EL (cell line): ENCODE data around the gene AKAP6.
"Not testable (repeated sequence)": the region's sequence is repeated elsewhere in the genome, so short reads cannot be mapped to it uniquely, and the experiment has no call there.

Source experiments
- DNase-seq: peaks from one replicate; pipeline ENCODE4 v3.0.0-alpha.2; 2016

AKAP6 gene

DNA sequence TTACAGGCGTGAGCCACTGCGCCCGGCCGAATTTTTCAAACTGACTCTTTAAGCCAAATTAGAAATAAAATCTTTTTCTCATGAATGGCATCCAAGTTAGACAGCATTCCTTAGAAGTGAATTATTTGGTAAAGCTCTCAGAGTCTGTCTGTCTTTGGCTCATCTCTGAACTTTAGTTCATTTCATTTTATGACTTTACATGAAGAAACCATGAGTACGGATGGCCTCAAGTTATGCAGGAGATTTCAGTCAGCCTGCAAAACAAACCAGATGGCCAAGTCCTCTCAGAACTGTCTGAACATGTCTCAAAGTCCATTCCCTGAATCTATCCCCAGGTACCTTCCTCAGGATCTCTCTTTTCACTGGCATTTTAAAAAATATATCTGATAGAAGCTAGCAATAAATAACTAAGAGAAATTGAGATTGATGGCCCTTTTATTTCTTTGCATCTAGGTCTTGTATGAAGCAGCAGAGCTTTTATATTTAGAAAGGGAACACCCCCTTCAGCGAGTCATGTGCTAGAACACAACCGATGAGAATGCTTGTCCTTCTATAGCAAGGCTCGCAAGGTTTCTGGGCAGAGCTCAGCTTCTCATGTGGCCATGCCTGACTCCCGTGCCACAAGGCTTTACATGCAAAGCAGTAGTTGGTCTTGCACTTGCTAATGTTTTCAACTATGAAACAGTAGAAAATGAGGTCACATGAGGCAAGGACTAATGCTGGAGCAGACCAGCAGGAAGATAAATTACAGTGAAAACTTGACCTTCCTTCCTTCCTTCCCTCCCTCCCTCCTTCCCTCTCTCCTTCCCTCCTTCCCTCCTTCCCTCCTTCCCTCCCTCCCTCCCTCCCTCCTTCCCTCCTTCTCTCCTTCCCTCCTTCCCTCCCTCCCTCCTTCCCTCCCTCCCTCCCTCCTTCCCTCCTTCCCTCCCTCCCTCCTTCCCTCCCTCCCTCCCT lies 125.0 kb downstream of the AKAP6 start:
- DNase-seq: peak; percentile 28

DNA sequence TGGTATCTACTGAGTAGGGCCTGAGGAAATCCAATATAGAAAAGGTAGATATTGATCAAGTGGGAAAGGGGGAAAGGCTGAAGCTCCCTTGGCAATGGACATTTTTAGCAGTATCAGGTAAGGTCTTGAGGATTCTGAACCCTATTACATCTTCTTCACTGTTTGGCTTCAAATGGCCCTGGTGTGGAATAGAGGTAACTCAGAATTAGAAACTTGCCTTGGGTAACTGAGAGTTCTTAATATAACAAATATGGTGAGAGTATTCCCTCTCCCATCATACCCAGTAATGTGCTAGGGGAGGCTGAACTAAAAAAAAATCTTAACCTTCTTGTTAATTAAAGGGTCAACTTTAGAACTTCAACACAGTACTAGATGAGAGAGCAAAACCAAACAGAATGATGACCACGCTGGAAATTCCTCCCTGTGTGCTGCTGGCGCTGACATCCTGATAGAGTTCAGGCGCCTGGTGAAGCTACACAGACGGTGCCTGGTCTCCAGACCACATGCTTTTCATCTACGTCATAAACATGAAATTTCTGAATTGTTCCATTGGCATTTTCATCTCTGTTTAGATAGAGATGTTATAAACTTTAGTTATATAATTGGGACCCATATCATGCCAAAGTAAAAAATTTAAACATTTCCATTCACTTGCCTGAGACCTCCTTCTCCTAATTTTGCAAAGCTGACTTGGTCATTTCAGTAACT lies 128.3 kb downstream of the AKAP6 start:
- DNase-seq: peak; percentile 82

DNA sequence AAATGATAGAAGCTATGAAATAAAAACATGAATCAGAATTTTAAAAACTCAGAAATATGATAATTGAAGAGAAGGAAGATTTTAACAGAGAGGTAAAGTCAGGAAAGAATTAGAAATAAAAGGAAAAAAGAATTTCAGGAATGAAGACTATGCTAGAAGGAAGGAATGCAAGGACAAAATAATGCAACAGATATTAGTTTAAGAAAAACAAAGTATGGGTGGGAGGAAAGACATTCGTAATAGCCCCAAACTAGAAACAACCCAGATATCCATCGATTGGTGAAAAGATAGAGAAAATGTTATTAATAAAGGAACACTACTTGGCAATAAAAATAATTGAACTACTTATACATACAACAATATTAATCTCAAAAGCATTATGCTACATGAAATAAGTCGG lies 129.6 kb downstream of the AKAP6 start:
- peak; percentile 14 for DNase-seq

DNA sequence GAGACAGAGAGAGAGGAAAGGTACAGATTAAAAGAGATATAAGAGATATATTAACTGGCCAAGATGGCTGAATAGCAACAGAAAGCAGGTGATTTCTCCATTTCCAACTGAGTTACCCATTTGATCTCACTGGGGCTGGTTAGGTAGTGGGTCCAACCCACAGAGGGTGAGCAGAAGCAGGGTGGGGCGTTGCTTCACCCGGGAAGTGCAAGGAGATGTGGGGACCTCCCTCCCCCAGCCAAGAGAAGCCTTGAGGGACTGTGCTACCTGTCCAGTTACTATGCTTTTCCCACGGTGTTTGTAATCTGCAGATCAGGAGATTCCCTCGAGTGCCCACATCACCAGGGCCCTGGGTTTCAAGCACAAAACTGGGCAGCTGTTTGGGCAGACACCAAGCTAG lies 131.2 kb downstream of the AKAP6 start:
- DNase-seq: no peak

DNA sequence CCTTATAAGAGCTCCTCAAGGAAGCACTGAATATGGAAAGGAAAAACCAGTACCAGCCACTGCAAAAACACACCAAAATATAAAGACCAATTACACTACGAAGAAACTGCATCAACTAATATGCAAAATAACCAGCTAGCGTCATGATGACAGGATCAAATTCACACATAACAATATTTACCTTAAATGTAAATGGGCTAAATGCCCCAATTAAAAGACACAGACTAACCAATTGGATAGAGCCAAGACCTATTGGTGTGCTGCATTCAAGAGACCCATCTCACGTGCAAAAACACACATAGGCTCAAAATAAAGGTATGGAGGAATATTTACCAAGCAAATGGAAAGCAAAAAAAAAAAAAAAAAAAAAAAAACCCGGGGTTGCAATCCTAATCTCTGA lies 133.5 kb downstream of the AKAP6 start:
- DNase-seq: not testable (repeated sequence)

DNA sequence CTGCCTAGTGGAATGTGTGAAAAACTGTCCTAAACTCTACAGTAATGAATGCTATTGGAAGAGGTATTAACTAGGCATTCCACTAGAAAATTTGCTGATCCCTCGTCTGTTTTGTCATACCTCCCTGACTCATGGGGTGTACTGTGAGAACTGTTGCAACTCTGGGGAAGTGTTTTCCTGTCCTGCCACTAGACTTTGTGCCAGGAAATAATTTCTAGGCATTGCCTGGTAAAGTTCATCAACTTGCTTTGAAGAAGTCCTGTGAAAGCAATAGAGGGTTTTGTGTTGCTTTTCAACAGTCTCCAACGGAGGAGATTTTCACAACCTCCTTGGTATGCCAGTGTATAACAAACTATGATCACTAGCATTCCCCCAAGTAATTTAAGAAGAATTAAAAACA lies 139.9 kb downstream of the AKAP6 start:
- DNase-seq: peak; percentile 78

DNA sequence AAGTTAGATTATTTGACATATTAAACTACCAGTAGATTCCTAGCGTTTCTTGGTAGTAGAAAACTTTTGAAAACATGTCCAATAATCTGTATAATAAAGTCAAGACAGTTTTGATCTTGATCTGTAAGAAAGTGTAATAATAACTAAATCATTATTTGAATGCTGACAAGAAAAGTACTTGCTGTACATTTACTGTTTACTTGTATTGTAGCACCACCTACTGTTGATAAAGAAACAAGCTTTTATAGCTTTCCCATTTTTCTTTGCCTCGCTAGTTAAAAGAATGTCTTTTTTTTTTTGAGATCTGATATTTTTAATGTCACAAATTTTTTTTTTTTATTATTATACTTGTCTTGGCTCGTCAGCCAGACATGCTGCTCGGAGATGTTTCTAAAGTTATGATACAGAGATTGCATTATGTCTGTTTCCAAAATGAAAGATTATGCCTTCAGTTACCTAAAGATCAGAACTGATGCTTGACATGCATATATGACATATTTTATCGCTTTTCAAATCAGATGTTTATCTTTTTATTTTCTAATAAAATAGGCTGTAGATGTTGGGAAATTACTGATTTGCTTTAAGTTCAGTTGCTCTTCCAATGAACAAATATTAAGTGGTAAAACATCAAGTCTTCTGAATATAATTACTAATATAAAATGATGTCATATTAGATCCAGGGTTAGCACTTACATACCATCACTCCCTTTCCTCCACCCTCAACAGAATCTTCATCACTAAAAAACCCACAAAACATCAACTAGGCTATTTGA lies 140.5 kb downstream of the AKAP6 start:
- peak; percentile 47 for DNase-seq

DNA sequence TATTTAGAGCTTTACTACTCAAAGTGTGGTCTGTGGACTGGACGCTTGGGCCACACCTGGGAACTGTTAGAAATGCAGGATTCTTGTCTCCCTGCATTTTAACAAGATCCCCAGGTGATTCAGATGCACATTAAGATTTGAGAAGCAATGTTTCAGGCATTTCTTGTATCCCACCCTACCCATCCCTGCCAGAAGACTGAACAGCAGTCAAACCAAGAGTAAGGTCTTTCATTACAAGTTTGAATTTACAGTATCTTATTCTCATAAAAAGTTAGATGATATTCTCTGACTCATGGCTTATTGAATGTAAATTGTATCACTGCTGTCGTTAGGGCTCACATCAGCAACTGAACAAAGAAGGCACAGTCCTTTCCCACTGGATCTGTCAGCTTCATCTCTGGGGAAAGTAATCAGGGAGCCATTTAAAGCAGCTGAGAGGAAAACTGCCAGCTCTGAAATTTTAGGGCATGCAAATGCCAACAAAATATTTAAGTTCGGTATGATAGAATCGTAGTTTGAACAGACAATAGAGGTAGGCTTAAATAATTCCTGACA lies 141.1 kb downstream of the AKAP6 start:
- DNase-seq: no peak

DNA sequence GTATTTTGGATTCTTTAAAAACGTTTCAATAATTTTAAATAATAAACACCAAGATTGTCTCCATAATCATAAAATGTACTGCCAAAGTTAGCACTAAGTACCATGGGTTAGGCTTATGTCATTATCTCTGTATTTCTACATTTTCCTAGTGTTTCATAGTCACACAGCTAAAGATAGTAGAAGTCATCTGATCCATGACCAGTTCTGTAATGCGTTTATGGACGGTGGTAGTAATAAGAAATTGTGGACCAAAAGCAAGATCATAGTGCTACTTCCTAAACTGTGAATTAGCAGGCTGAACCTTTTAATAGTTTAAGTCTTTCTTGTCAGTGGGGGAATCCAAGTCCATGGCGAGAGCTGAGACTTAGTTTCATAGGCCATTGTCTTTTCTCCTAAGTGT lies 142.1 kb downstream of the AKAP6 start:
- no peak for DNase-seq

DNA sequence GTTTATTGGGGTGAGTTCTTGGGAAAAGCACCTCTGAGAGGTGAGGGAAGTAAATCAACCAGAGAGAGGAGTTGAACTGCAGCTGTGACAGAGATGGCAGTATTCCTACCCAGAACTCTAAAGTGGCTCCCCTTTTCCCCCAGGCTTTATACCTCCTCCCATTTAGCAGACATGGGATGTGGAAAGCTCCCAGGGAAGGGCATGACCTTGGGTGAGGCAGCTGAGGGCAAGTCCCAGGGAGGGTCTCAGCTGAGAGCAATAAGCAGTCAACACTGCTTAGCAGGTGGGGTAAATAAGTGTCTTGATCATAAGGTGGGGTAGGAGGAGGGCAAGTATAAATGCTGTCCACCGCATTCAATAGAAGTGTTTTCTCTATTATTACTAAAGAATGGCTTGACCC lies 143.0 kb downstream of the AKAP6 start:
- no peak for DNase-seq

DNA sequence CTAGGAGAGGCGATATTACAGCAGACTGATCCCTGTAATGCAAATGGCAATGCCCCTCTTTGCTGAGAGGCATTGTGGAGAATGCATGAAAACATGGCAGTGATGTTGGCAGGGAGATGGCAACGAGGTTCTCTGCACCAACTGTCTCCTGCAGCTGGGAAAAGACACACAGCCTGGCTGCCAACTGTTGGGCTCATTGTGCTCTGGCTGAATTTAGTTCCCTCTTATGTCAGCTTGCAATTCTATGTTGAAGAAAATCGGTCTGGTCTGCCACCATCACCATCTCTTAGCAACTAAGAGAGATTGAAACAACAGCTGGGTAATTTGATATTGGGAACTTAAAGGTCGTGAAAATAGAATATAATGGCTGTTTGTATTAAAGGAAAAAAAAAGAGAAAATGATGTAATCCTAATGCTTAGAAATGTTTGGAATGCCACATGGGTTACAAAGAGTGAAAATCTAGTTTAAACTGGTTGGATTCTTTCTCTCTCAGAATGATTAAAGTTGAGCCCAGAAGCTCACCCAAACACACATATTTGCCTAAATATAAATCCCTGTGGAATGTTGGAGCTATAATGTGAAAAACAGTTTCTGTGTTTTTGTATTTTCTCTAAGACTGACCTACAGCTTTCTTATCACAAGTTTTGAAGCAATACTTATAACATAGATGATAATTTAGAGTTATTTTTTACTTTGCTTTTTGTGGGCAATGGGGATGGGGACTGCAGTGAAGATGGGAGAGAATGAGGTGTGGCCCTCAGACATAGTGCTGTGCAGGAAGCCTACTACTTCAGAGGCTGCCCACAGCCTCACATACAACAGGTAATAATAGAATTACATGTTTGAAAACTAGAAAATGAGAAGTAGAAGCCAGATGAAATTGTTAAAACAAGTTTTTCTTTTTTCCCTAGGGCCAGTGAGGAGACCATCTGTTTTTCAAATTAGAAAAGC lies 143.7 kb downstream of the AKAP6 start:
- DNase-seq: peak; percentile 77

DNA sequence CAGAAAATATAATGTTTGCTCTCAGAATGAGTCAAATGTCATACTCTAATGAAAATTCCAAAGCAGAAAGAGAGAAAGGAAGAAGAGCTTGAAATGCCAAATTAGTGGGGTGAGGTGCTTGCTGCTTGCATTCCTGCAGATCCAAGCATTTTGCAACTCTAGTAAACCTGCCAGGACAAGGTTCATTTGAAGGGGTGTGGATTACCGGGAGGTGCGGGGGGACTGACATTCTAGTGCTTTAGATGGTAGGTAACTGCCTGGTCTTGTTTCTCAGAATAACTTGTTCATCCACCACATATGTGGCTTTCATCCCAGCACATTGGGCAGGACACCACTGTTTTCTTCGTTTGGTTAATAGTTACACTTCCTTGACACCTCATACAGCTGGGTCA lies 144.4 kb downstream of the AKAP6 start:
- DNase-seq: peak; percentile 43

DNA sequence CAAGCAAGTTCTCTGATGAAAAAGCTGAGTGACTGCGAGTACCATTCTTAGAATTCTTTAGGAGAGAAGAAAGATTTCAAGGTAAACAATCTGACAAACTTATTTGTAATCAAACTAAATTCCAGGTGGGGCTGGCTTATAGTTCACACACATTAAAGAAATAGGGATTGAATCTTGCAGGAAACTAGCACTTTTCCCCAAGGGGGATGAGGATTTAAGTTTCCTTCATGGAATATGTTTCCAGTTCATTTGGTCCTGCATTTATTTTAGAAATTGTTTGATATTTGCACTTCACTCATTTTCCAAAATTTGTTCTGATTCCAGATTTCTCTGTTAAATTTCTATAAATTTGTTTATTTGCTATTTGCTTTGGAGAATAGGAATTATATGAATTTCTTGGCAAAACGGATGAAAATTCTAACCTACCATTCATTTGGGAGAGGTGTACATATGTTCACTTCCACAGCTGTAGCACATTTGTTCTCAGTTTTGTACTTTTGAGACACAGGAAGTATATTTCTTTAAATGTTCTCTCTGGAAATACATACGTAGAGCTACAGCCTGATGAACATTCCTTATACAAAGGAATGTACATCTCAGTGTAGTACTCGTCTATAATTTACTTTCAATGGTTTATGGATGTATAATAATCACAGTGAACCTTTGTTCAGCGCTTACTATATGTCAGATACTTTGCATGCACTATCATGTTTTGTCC lies 145.5 kb downstream of the AKAP6 start:
- no peak for DNase-seq

DNA sequence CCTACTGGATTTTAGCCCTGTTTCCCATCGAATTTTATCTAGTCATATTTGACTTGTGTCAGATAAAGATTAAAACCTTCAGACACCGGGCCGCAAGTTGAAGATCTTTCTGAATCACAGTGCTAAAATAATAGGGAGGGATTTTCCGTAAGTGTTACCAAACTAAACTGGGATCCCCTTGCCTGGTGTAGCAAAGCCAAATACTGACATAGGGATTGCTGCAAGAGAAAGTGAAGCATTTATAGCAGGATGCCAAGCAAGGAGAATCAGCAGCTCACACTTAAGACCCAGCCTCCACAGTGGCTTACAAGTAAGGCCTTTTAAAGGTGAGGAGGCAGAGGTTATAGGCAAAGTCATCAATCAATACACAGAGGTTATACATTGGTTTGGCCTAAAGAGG lies 147.4 kb downstream of the AKAP6 start:
- no peak for DNase-seq

DNA sequence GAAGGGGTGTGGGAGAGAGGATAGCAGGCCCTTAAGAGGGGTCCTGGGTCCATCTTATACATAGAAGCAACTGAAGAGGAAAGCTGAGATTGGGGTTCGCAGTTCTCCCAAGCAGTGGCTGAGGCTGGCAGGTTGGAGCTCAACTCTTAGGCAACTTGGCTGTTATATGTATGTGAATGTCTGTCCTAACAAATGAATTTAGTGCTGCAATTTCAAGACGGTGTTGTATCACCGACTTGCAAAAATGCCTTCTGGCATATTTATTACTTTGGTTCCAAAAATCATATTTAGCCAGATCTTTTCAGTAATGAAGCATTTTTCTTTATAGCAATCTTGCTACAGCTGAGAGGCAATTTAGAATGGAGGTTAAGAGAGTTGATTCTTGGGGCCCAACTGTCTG lies 148.3 kb downstream of the AKAP6 start:
- DNase-seq: no peak

DNA sequence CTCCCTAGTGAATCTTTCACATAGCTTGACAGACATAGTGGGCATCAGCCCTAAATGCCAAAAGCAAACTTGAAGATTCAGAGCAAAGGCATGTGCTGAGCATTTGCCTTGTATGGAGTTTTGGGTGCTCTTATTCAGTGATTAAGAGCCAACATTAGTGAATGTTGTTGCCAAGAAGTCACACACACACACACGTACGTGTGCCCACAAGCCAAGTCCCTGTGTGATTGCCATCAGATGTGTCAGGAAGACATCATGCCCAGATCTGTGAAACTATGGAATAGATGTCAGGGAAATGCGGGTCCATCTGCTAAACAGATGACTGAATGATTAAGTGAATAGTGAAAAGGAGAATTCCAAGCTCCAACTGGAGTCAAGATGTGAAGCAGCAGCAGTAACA lies 149.0 kb downstream of the AKAP6 start:
- DNase-seq: peak; percentile 70

DNA sequence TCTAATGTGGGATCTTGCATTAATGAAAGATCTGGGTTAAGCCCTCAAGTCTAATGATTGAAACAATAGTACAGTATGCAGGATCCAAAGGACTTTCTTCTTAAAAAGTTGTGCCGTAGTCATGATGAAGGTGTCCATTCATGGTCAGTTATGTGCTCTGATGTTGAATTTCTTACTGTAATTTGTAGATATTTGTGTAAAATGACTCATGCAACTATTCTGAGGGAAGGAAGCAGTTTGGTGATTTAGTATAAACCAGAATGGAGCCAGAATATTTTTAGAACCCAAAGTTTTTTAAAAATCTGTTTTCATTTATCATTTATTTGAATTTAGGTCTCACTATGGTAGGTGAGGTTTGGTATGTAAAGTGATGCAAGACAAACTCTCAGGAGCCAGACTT lies 151.2 kb downstream of the AKAP6 start:
- peak; percentile 29 for DNase-seq

DNA sequence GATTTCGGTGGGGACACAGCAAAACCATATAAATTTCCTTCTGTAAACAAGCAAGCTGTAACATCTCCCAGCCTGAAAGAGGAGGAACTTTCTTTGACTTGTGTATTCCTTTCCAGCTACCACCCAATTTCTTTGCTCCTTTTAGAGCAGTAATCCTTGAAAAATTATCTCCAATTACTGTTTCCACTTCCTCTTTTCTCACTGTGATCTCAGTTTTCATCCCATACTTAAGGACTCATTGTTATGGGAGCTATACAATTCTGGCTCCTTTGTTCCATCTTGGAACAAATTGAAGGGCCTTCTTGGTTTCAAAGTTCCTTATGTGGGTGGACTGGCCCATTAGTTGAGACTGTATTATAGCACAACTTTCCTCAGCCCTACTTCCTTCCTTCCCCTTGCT lies 152.6 kb downstream of the AKAP6 start:
- DNase-seq: no peak

DNA sequence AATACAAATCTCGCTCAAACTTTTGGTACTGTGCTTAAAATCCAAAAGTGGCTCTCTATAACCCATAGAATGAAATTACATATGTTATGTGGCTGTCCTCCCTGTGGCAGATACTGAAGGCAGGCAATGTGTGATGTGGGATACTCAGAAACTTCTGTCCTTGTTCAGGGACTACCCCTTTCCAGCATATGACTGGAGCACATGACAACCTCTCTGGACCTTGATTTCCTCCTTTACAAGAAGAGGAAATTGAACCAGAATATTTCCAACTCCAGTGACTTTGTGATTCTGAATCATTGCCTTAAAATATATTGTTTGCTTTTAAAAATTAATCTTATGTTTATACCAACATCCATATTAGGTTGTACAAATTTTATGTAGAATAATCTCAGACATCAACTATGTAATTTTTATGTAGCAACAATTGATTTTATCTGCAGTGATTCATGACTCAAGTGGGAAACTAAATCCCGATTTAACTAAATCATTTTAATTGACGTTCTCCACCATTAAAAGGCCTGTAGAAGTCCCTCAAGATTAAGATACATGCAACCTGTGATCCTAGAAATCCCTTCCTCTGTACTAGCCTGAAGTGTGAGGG lies 162.4 kb downstream of the AKAP6 start:
- no peak for DNase-seq

DNA sequence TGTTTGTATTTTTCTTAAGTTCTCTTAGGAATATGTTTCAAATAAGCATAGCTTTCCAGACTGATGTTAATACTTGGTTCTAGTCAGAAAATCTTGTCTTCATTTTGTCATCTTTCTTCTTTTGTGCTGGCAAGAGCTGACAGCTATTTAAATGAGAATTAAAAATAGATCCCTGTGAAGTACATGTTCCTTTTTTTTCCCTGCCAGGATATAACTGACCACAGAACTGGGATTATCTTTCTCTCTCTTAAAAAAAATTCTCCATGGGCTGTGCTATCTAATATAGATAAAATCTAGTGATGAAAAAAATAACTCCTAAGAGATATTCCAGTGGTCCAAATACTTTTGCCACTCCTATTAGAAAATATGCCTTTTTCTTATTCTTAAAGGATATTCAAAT lies 163.4 kb downstream of the AKAP6 start:
- DNase-seq: no peak
